Neural cell (in vitro differentiated cells): ENCODE results near the gene PNPLA7. TPM values are rescaled to one million over a fixed set of nuclear protein-coding genes. Genes with fewer than 3 reads are reported as not detected.

Experiments used
- H2AFZ ChIP-seq: fragments of 200-600, 300-800 bp; sonication (generic), shearing (Covaris generic); 2 replicates; pipeline ENCODE4 v1.6.0; 2014; ENCODE audit warnings: low read depth, mild to moderate bottlenecking, antibody characterized with exemption, low read length, moderate library complexity
- H3F3A ChIP-seq: fragments of 200-600 bp; shearing (Covaris generic); 2 replicates; pipeline ENCODE4 v1.6.1; 2016; ENCODE audit warnings: mild to moderate bottlenecking, moderate library complexity, mixed read lengths, antibody characterized with exemption, low read length; ENCODE audit not compliant: insufficient read depth, poor library complexity, severe bottlenecking
- H3K27ac ChIP-seq: fragments of 200-600, 300-800 bp; sonication (generic), shearing (Covaris generic); 2 replicates; pipeline ENCODE4 v1.5.1; 2014; ENCODE audit warnings: mild to moderate bottlenecking, low read length, moderate library complexity
- H3K27me3 ChIP-seq: fragments of 300-800, 200-600 bp; sonication (generic), shearing (Covaris generic); 2 replicates; pipeline ENCODE4 v1.6.0; 2014; ENCODE audit warnings: mild to moderate bottlenecking, low read depth, low read length, moderate library complexity; ENCODE audit not compliant: insufficient read depth
- H3K36me3 ChIP-seq: fragments of 300-800, 200-600 bp; sonication (generic), shearing (Covaris generic); 2 replicates; pipeline ENCODE4 v1.5.1; 2014; ENCODE audit warnings: mild to moderate bottlenecking, antibody characterized with exemption, low read length, moderate library complexity; ENCODE audit not compliant: insufficient read depth
- H3K4me2 ChIP-seq: fragments of 300-800, 200-600 bp; sonication (generic), shearing (Covaris generic); 2 replicates; pipeline ENCODE4 v1.6.0; 2014; ENCODE audit warnings: mild to moderate bottlenecking, low read length
- H3K4me3 ChIP-seq: fragments of 300-800, 200-600 bp; sonication (generic), shearing (Covaris generic); 2 replicates; pipeline ENCODE4 v1.5.1; 2014; ENCODE audit warnings: mild to moderate bottlenecking, low read length, moderate library complexity
- H3K79me2 ChIP-seq: fragments of 200-600 bp; shearing (Covaris generic); replicated peaks from 2 replicates; pipeline ENCODE4 v1.6.0; 2014; ENCODE audit warnings: mild to moderate bottlenecking, low read length, moderate library complexity; ENCODE audit not compliant: insufficient read depth
- H3K9ac ChIP-seq: fragments of 300-800, 200-600 bp; sonication (generic), shearing (Covaris generic); 2 replicates; pipeline ENCODE4 v1.6.1; 2016; ENCODE audit warnings: mild to moderate bottlenecking, low read length, mixed read lengths
- H3K9me2 ChIP-seq: fragments of 200-600 bp; shearing (Covaris generic); 2 replicates; pipeline ENCODE4 v1.6.1; 2016; ENCODE audit warnings: mild to moderate bottlenecking, low read length, mixed read lengths; ENCODE audit not compliant: insufficient read depth
- H3K9me3 ChIP-seq: fragments of 200-600, 300-800 bp; sonication (generic), shearing (Covaris generic); 2 replicates; pipeline ENCODE4 v1.6.1; 2016; ENCODE audit warnings: mild to moderate bottlenecking, mixed run types, low read length, moderate library complexity, mixed read lengths
- H4K20me1 ChIP-seq: fragments of 200-600 bp; shearing (Covaris generic); 2 replicates; pipeline ENCODE4 v1.6.1; 2016; ENCODE audit warnings: mild to moderate bottlenecking, mixed run types; ENCODE audit not compliant: insufficient read depth
- CTCF ChIP-seq: fragments of 450-650 bp; IDR thresholded peaks from 2 replicates; pipeline ENCODE4 v1.5.1; 2014; ENCODE audit warnings: antibody characterized with exemption, mild to moderate bottlenecking, moderate library complexity; ENCODE audit not compliant: poor library complexity, severe bottlenecking
- EP300 ChIP-seq: fragments of 450-650 bp; conservative IDR thresholded peaks from 2 replicates; pipeline ENCODE4 v1.6.1; 2014; ENCODE audit warnings: antibody characterized with exemption, mild to moderate bottlenecking, moderate library complexity; ENCODE audit not compliant: poor library complexity, severe bottlenecking
- EZH2 ChIP-seq: fragments of 200-600, 300-800 bp; shearing (Covaris generic), sonication (generic); IDR thresholded peaks from 2 replicates; pipeline ENCODE4 v1.6.1; 2014; ENCODE audit warnings: antibody characterized with exemption, low read length, borderline replicate concordance, mild to moderate bottlenecking; ENCODE audit not compliant: insufficient read depth, poor library complexity, severe bottlenecking
- MXI1 ChIP-seq: fragments of 450-650 bp; conservative IDR thresholded peaks from 2 replicates; pipeline ENCODE4 v1.6.1; 2014; ENCODE audit warnings: antibody characterized with exemption, mild to moderate bottlenecking; ENCODE audit not compliant: poor library complexity, severe bottlenecking
- POLR2AphosphoS5 ChIP-seq: IDR thresholded peaks from 2 replicates; pipeline ENCODE4 v1.6.1; 2012
- RAD21 ChIP-seq: fragments of 450-650 bp; conservative IDR thresholded peaks from 2 replicates; pipeline ENCODE4 v1.6.1; 2014; ENCODE audit warnings: antibody characterized with exemption, mild to moderate bottlenecking, moderate library complexity
- REST ChIP-seq: IDR thresholded peaks from 2 replicates; pipeline ENCODE4 v1.6.1; 2012; ENCODE audit warnings: borderline replicate concordance
- SMC3 ChIP-seq: fragments of 450-650 bp; conservative IDR thresholded peaks from 2 replicates; pipeline ENCODE4 v1.6.1; 2014; ENCODE audit warnings: antibody characterized with exemption, mild to moderate bottlenecking, moderate library complexity; ENCODE audit not compliant: poor library complexity
- TAF1 ChIP-seq: IDR thresholded peaks from 2 replicates; pipeline ENCODE4 v1.6.1; 2012; ENCODE audit warnings: low read depth
- polyA plus RNA-seq: library from polyadenylated mRNA; depleted of rRNA; stranded (reverse); fragments of >200 nt; gene quantifications from 2 replicates; pipeline ENCODE4 v1.2.3, GENCODE V29; 2014

PNPLA7 gene
- polyA plus RNA-seq, 1 donor from 2014 or later = 0.72 TPM

- H3K4me3 ChIP-seq = no peak overlapping the region
- H3K79me2 ChIP-seq = no peaks in the 10 kb centered on the region
- no peak overlapping the region for H3K9ac ChIP-seq
- no peaks in the 10 kb centered on the region for H3K27me3 ChIP-seq
- no peaks in the 10 kb centered on the region for H4K20me1 ChIP-seq
- H3K4me2 ChIP-seq = no peak overlapping the region
- H3K27ac ChIP-seq = no peak overlapping the region
- H3F3A ChIP-seq = no peaks in the 10 kb centered on the region
- H3K9me2 ChIP-seq = no peaks in the 10 kb centered on the region
- no peak overlapping the region for H2AFZ ChIP-seq
- TF ChIP-seq EP300 = no peak
- TF ChIP-seq TAF1 = no peak
- TF ChIP-seq POLR2AphosphoS5 = no peak
- no peak for TF ChIP-seq EZH2
- TF ChIP-seq RAD21 = no peak
- no peak for TF ChIP-seq MXI1
- TF ChIP-seq SMC3 = no peak
- no peak for TF ChIP-seq CTCF
- TF ChIP-seq REST = no peak
- H3K9me3 ChIP-seq = no peaks in the 10 kb centered on the region
- no peaks in the 10 kb centered on the region for H3K36me3 ChIP-seq
Measured at GRCh38 chr9:137547687-137548543, 2.3 kb downstream of the PNPLA7 start.

- H3K9me3 ChIP-seq = no peaks in the 10 kb centered on the region
- no peaks in the 10 kb centered on the region for H3F3A ChIP-seq
- H3K36me3 ChIP-seq = no peaks in the 10 kb centered on the region
- H2AFZ ChIP-seq = no peak overlapping the region
- H3K27me3 ChIP-seq = no peaks in the 10 kb centered on the region
- no peaks in the 10 kb centered on the region for H3K9me2 ChIP-seq
- no peaks in the 10 kb centered on the region for H4K20me1 ChIP-seq
- H3K4me2 ChIP-seq = no peak overlapping the region
- no peaks in the 10 kb centered on the region for H3K79me2 ChIP-seq
- no peak overlapping the region for H3K27ac ChIP-seq
- TF ChIP-seq SMC3 (no peak), MXI1 (no peak), POLR2AphosphoS5 (no peak), TAF1 (no peak), REST (no peak), CTCF (no peak), RAD21 (no peak), EP300 (no peak), EZH2 (no peak)
- no peak overlapping the region for H3K4me3 ChIP-seq
- no peak overlapping the region for H3K9ac ChIP-seq
Measured at GRCh38 chr9:137545123-137545522, 5.1 kb downstream of the PNPLA7 start.
